ENCODE measurements around the gene KCTD7. TPM values are rescaled to one million over a fixed set of nuclear protein-coding genes. Genes with fewer than 3 reads are reported as not detected.

The KCTD7 gene
- total RNA-seq, 1 experiment from 2014 or later = 3.9 TPM

GRCh38 chr7:66669496-66669895 is 40.8 kb downstream of the KCTD7 start:
- Histone ChIP-seq H3K27ac (ENCODE audit: low read depth, low read length) (no peak overlapping the region), H3K4me1 (ENCODE audit: control insufficient read depth in 1 of 2, insufficient read depth in 2 of 2, low read length in 2 of 2) (peaks cover 2 to 5% of the 10 kb centered on the region in 2 experiments; a peak in 2 of 4 replicates), H3K4me2 (ENCODE audit: low read length) (no peak overlapping the region), H3K79me2 (ENCODE audit: insufficient read depth, low read length) (no peaks in the 10 kb centered on the region), H3K9ac (ENCODE audit: low read length) (no peak overlapping the region), H4K20me1 (ENCODE audit: insufficient read depth) (no peaks in the 10 kb centered on the region), H3K9me2 (ENCODE audit: insufficient read depth) (no peaks in the 10 kb centered on the region), H3K4me3 (replicated peaks in 1 of 2; ENCODE audit: low read depth in 1 of 2, low read length in 2 of 2) (no peak overlapping the region), H3K9me3 (ENCODE audit: control insufficient read depth in 1 of 2, insufficient read depth in 1 of 2, low read depth in 1 of 2, low read length in 2 of 2) (no peaks in the 10 kb centered on the region), H3K36me3 (ENCODE audit: control insufficient read depth in 1 of 2, insufficient read depth in 2 of 2, low read length in 2 of 2) (no peaks in the 10 kb centered on the region), H3K27me3 (ENCODE audit: insufficient read depth, low read length) (no peaks in the 10 kb centered on the region), H2AFZ (ENCODE audit: low read depth, low read length, poor library complexity, severe bottlenecking) (no peak overlapping the region)
- POLR2A ChIA-PET = interaction anchor here (0.8 kb wide), 1 partner anchor 8 kb away, joined by 3 read pairs; no protein-coding TSS in a partner anchor
- RAD21 ChIA-PET (ENCODE audit: low non-redundant PET in 1 of 2, low total read pairs in 2 of 2, uncharacterized antibody in 2 of 2, unreplicated experiment in 2 of 2) = no interaction called here
- intact Hi-C loops (cut with micrococcal nuclease) = no loop called here
- DNase-seq (ENCODE audit: low read depth, low spot score) (no peak), ATAC-seq (no peak)
- no TSS peak for BruUV-seq (replicated peaks)
- TF ChIP-seq JUND (IDR thresholded peaks at IDR 0.05) (no peak), TCF7L2 (IDR thresholded peaks at IDR 0.05; ENCODE audit: borderline replicate concordance, extremely low read depth, insufficient read depth, insufficient read length) (no peak), ZNF274 (IDR thresholded peaks at IDR 0.05; ENCODE audit: low read depth, low read length) (no peak), SRF (IDR thresholded peaks at IDR 0.05; ENCODE audit: low read depth) (no peak), REST (IDR thresholded peaks at IDR 0.05; ENCODE audit: low read depth) (no peak), CBX3 (IDR thresholded peaks at IDR 0.05; ENCODE audit: low read depth) (no peak), ELF1 (IDR thresholded peaks at IDR 0.05; ENCODE audit: borderline replicate concordance, low read depth) (no peak), ZFX (IDR thresholded peaks at IDR 0.05) (no peak), ATF3 (IDR thresholded peaks at IDR 0.05) (no peak), POLR2A (IDR thresholded peaks at IDR 0.05; ENCODE audit: borderline replicate concordance, extremely low read depth, insufficient read depth, insufficient read length) (no peak), POLR2AphosphoS5 (IDR thresholded peaks at IDR 0.05; ENCODE audit: low read depth, low read length) (no peak), EZH2phosphoT487 (IDR thresholded peaks at IDR 0.05; ENCODE audit: borderline replicate concordance) (no peak), MAX (IDR thresholded peaks at IDR 0.05) (no peak), ZBTB33 (IDR thresholded peaks at IDR 0.05; ENCODE audit: extremely low read depth, insufficient replicate concordance, low read length) (no peak), FOSL1 (IDR thresholded peaks at IDR 0.05; ENCODE audit: low read depth) (no peak)
- CTCF ChIA-PET = no interaction called here
